Muscle of back (tissue), 11 donors: ENCODE data around the gene DDX1. TPM values are rescaled to one million over a fixed set of nuclear protein-coding genes. Genes with fewer than 3 reads are reported as not detected.
"Not testable (repeated sequence)": the region's sequence is repeated elsewhere in the genome, so short reads cannot be mapped to it uniquely, and the experiment has no call there.

Experiments
- DNase-seq, 3 donors: peaks; one replicate each; pipeline versions ENCODE4 v3.0.0 to v3.0.0-alpha.2; 2013
- polyA plus RNA-seq, 10 donors: library from polyadenylated mRNA; unstranded; fragments of 120-200 nt; gene quantifications; one replicate each; pipeline ENCODE4 v1.2.1, GENCODE V29; 2013; ENCODE audit not compliant: insufficient read length in 10 of 10

Gene DDX1
- polyA plus RNA-seq, 10 donors = 88.0 to 123 (median 105) TPM

DNA sequence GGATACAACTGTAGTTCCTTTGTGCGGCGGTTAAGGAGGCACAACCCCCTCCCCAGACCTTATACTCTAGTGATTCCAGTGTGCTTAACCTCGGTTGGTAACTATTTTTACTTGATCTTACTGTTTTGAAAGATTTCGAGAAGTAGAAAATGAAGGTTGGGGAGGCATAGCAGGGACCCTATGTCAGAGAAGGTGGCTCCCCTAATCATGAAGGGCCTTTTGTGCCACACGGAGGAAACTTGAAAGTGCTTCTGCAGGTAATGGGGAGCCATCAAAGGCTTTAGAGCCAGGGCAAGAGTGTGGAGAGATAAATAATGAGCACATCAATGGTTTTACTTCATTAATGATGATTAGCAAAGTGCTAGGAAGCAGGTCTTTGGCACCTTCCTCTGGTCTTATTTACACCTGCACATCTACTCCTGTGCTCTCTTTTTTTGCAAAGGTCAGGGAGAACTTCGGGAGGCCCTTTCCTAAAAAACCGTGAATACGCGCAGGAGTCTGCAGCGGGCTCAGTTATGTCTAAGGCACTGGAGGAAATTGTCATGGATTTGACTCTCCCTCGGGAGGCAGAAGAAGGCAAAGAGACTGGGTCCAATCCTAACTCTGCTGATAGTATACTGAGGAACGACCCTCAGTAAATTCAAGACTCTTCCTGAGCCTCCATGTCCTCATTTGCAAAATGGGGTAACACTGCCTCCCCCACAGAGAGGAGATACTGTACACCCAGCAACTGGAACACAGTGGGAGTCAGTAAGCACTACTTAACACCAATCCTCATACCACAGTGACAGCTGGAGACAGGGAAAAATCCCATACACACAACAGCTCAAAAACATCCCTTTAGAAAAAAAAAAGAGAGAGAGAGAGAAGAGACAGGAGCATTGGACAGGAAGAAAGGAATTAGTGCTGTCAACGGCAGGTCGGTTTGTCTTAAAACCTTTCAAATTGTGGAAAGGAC, 81.6 kb downstream of the DDX1 start:
- no peak for DNase-seq

DNA sequence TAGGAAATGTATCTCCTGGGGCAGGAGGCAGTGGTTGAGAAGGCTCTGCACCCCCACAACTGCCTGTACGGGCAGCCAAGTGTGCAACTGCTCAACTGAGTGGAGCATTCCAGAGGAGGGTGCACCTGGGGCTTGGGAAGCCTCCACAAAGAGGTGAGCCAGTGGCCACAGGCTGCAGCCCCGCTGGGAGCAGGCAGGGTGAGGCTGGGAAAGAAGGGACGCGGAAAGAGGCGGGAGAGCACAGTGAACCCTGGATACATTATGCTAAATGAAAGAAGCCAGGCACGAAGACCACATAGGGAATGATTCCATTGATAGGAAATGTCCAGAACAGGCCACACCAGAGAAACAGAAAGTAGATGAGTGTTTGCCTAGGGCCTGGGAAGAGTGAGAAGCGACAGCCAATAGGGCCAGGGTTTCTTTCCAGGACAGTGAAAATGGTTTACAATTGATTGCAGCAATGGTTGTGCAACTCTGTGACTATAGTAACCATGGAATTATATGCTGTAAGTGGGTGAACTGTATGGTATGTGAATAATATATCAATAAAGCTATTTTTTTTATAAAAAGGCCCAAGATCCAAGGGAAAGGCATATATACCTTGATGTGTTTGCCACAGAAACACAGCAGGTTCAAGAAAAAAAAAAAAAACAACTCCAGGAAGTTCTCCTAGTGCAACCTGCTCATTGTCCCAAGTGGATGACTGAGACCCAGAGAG, 82.4 kb downstream of the DDX1 start:
- DNase-seq = peak in 2 of 3 donors; percentile 18 to 33

DNA sequence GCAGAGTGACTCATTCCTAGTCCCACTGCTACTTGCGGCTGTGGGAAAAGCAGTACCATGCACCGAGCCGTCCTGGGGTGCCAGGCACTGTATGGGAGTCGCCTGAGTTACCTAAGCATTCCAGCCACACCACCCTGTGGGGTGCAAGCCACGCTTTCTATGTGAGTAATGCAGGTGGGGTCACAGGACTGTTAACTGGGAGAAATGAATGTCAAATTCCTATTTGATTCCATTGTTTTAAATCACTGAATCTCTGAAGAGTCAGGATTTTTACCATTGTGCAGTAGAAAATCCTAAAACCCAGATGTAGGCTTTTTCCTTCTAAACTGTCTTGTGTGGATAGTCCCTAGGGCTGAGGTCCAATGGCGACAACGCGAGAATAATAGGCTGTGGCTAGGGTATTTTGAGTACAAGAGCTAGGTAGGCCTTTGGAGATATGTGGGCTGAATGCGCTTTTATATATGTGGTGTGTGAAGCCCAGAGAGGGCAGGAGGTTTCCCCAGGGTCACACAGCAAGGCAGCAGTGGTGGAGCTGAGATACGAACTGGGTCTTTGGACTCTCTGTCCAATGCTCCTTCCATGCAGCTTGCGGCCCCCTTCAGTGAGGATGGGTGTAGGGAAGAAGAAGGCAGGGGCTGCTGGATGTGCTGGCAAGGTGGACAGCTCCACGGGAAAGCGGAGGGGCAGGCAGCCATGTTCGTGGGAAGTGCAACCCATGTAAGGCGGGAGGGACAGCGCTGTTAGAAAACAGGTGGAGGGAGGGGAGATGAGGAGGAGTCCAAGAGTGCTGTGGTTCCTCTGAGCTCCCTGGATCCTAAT, 83.2 kb downstream of the DDX1 start:
- DNase-seq = no peak

DNA sequence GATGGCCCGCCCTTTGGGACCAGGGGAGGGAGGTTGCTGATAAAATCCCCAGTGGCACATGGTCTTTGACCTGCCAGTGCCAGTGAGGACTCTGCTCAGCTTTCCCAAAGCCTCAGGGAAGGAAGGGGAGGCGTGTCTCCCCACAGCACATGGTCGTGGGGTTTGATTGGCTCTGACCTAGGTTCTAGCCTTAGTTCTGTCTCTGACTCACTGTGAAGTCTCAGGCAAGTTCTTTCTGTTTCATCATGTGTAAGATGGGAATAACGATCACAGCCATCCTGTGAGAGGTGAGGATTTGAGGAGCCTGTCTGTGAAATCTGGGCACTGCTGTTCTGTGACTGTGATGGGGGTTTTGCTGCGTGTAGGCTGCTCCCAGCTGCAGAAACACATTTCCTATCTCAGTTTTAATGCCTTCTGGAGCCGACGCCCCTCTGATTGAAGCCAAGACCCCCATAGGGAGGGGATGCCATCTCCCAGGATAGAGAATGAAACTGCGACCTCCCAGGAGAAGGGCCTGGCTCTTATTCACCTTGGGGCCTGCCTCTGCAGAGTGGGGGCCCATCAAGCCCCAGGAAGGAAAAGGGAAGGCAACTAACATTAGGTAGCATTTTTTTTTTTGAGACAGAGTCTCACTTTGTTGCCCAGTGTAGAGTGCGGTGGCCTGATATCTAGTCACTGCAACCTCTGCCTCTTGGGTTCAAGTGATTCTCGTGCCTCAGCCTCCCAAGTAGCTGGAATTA, 84.0 kb downstream of the DDX1 start:
- DNase-seq = no peak

DNA sequence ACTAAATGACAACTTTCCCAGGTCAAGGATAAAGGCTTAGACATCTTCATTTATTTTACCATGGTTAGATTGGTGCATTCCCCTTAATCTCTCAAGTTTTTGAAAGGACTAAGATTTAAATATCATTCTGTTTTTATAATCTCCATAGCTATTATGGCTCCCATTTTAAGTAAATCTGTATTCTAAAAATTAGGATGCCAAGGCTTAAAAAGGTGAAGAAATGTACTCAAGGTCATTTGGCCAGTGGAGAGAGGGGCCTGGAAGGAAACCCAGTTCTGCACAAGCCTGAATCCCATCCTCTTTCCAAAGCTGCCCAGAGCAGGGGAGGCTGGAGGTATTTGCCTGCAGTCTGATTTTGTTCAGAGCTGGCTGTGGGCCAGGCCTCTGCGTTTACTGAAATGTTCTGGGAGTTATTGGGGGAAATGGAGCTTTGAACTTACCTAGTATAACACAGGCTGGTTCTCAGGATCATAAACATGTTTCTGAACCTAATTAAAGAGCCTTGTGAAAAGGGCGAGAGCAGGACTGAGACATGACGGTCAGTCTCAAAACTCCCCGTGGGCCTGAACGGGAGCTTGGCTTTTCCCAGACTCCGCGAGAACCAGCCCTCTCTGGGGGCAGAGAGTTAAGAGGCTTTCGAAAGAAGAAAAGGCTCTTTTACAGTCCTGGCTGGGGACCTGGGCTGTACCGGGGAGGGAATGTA, 85.6 kb downstream of the DDX1 start:
- peak in 2 of 3 donors; percentile 38 to 59 for DNase-seq

DNA sequence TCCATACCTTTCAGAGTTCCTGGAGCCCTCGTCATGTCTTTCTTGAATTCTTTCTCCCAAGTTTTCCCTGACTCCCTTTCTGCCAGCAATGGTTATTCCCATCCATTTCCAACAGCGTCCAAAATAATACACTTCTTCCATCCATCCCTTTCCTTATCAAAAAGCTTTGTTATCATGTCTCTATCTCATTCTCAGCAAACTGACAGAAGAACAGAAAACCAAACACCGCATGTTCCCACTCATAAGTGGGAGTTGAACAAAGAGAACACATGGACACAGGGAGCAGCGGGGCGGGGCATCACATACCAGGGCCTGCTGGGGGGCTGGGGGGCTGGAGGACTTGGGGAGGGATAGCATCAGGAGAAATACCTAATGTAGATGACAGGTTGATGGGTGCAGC, 86.7 kb downstream of the DDX1 start:
- no peak for DNase-seq

DNA sequence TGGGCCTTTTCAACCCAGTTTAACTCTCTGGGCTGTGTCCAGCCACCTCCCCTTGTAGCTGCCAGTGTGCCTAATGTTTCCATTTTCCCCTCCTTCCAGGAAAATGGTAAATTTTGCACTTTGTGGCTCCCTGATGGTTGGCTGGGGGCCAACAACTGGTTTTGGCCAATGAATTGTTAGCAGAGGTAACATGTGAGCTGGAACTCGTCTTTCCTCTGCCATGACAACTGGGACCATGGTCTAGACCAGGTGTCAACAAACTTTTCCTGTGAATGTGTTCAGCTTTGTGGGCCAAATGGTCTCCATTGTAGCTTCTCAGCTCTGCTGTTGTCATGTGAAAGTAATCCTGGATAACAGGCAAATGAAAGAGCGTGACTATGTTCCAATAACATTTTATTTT, 87.2 kb downstream of the DDX1 start:
- no peak for DNase-seq

DNA sequence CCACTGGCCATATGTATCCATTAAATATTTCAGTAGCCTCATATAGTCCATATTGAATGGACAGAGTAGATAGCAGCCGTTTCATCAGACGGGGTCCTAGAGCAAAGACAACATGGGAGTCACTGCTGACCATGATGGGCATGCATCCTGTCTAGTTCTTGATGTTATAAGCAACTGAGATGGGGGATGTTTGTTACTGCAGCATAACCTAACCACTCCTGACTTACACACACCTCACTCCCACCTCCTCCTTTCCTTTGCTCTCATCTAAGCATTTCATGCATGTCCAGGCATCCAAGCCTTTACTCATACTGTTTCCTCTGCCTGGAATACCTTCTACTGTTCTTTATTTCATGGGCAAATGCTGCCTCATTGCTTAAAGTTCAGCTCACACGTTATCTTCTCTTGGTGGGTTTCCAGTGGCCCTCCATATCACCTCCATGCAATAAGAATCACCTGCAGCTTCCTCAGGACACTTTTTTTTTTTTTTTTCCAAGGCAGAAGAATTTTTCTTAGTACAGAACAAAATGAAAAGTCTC, 87.8 kb downstream of the DDX1 start:
- DNase-seq = no peak

DNA sequence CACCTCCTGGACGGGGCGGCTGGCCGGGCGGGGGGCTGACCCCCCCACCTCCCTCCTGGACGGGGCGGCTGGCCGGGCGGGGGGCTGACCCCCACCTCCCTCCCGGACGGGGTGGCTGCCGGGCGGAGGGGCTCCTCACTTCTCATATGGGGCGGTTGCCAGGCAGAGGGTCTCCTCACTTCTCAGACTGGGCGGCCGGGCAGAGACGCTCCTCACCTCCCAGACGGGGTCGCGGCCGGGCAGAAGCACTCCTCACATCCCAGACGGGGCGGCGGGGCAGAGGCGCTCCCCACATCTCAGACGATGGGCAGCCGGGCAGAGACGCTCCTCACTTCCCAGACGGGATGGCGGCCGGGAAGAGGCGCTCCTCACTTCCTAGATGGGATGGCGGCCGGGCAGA, 88.5 kb downstream of the DDX1 start:
- not testable (repeated sequence) for DNase-seq

Other genes starting within 250 kb of the DDX1 start
- 10 to 100 TPM; 31.0 to 38.6 (median 36.8) TPM for gene NBAS, start 30.5 kb upstream of the DDX1 start, polyA plus RNA-seq